ENCODE results near the gene OPHN1.

Gene OPHN1

DNA sequence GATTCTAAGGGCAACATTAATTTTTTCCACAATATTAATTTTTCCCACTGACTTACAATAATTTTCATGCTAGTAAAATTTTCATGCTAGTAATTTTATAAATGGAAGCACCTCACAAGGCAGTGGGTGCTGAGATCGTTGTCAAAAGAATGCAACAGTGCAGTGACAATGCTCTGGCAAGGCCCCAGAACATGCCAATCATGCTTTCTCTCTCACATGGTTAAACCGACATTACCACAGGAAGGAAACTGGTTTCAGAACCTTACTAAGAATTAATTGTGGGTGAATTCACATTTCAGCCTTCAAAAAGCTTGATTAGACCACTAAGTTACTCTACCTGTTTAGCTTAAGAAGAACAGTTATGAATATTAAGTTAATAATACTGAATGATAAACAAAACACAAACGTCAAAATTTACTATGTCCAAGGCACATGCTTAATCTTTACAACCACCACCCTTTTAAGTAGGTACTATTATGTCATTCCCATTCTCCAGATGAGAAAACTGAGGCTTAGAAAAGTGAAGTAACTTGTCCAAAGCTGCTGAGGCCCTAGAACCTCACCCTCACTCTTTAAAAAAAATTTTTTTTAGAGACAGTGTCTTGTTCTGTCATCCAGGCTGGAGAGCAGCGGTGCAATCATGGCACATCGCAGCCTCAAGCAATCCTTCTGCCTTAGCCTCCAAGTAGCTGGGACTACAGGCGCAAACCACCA lies 10.0 kb upstream of the OPHN1 start:
- no peak for DNase-seq
- H3K18ac ChIP-seq (ENCODE audit: low read length): no peak overlapping the region
- H2BK15ac ChIP-seq (replicated peaks; ENCODE audit: low read depth): no peak overlapping the region
- H3K4me3 ChIP-seq (ENCODE audit: low read length): no peak overlapping the region
- H3K27ac ChIP-seq (ENCODE audit: low read depth, low read length): no peak overlapping the region
- no peak overlapping the region for H2BK5ac ChIP-seq (ENCODE audit: low read length)
- H3K27me3 ChIP-seq (ENCODE audit: insufficient read depth, low read length, poor library complexity): no peaks in the 10 kb centered on the region
- no peaks in the 10 kb centered on the region for H3K36me3 ChIP-seq (ENCODE audit: control insufficient read depth, insufficient read depth, low read length)
- H4K5ac ChIP-seq (ENCODE audit: low read length): no peak overlapping the region
- no peaks in the 10 kb centered on the region for H3K79me1 ChIP-seq (ENCODE audit: low read length)
- no peak overlapping the region for H4K8ac ChIP-seq (ENCODE audit: low read depth, low read length)
- no peak overlapping the region for H2AK5ac ChIP-seq (ENCODE audit: low read length)
- H3K4ac ChIP-seq (ENCODE audit: low read depth, low read length): no peak overlapping the region
- H3K23ac ChIP-seq (ENCODE audit: low read length): no peak overlapping the region
- H3K9ac ChIP-seq (ENCODE audit: low read length): no peak overlapping the region
- no peaks in the 10 kb centered on the region for H3K4me1 ChIP-seq (ENCODE audit: control insufficient read depth, low read depth, low read length)
- H2BK120ac ChIP-seq (ENCODE audit: low read depth, low read length): no peak overlapping the region
- no peak overlapping the region for H3K4me2 ChIP-seq (ENCODE audit: low read length)
- no peak overlapping the region for H3K56ac ChIP-seq (ENCODE audit: low read length)
- WGBS (ENCODE audit: extremely low coverage, insufficient coverage, low lambda C conversion rate): no CpG with 5 or more reads among the region's 6 CpGs
- no peaks in the 10 kb centered on the region for H3K79me2 ChIP-seq (ENCODE audit: control insufficient read depth, insufficient read depth, low read length)

DNA sequence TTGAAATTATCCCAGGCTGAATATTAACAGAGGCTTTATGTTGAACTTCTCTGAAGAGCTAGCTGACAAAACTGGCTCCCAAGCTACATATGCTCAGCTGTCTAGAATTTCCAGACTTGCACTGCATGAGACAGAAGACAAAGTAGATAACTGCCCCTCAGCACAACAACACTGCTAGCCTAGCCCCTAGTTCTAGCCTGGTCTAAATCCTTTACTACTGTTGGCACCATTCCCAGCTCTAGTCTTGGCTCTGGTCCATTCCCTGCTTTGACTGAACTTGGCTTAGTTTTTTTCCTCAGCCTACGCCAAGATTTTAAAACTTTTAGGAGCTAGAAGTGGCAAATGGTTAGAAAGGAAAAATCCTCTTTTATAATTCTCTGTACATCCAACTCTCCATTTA lies 7.6 kb upstream of the OPHN1 start:
- no peaks in the 10 kb centered on the region for H3K79me1 ChIP-seq (ENCODE audit: low read length)
- no peak overlapping the region for H3K9ac ChIP-seq (ENCODE audit: low read length)
- H3K18ac ChIP-seq (ENCODE audit: low read length): no peak overlapping the region
- no peak overlapping the region for H4K8ac ChIP-seq (ENCODE audit: low read depth, low read length)
- H2BK15ac ChIP-seq (replicated peaks; ENCODE audit: low read depth): no peak overlapping the region
- no peak overlapping the region for H3K23ac ChIP-seq (ENCODE audit: low read length)
- no peak overlapping the region for H4K5ac ChIP-seq (ENCODE audit: low read length)
- H3K79me2 ChIP-seq (ENCODE audit: control insufficient read depth, insufficient read depth, low read length): no peaks in the 10 kb centered on the region
- no peaks in the 10 kb centered on the region for H3K36me3 ChIP-seq (ENCODE audit: control insufficient read depth, insufficient read depth, low read length)
- no peak overlapping the region for H3K4me2 ChIP-seq (ENCODE audit: low read length)
- no peak overlapping the region for H3K4ac ChIP-seq (ENCODE audit: low read depth, low read length)
- no peaks in the 10 kb centered on the region for H3K27me3 ChIP-seq (ENCODE audit: insufficient read depth, low read length, poor library complexity)
- H2AK5ac ChIP-seq (ENCODE audit: low read length): no peak overlapping the region
- no peak overlapping the region for H3K56ac ChIP-seq (ENCODE audit: low read length)
- H3K4me3 ChIP-seq (ENCODE audit: low read length): no peak overlapping the region
- no peak overlapping the region for H3K27ac ChIP-seq (ENCODE audit: low read depth, low read length)
- H2BK120ac ChIP-seq (ENCODE audit: low read depth, low read length): no peak overlapping the region
- DNase-seq: no peak
- H2BK5ac ChIP-seq (ENCODE audit: low read length): no peak overlapping the region
- H3K4me1 ChIP-seq (ENCODE audit: control insufficient read depth, low read depth, low read length): no peaks in the 10 kb centered on the region
- WGBS (ENCODE audit: extremely low coverage, insufficient coverage, low lambda C conversion rate): no CpG with 5 or more reads among the region's 1 CpG

DNA sequence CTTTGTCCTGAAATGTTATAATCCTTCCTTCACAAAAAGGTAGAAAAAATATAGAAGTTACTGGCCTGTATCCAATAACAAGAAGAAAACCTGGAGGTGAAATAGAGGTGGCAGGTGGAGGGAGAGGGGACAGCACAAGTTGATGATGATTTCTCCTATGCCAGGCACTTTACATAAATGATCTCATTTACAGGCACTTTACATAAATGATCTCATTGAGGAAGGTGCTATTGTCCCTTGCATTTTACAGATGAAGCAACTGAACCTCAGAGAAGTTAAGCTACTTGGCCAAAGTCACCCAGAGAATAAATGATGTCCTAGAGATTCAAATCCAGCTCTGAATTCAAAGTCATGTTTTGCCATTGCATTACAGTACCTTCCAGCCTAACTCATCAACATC lies 7.1 kb upstream of the OPHN1 start:
- no peak overlapping the region for H3K23ac ChIP-seq (ENCODE audit: low read length)
- H3K79me1 ChIP-seq (ENCODE audit: low read length): no peaks in the 10 kb centered on the region
- H3K27ac ChIP-seq (ENCODE audit: low read depth, low read length): no peak overlapping the region
- no peak overlapping the region for H3K4me2 ChIP-seq (ENCODE audit: low read length)
- no peak overlapping the region for H4K5ac ChIP-seq (ENCODE audit: low read length)
- DNase-seq: no peak
- no peaks in the 10 kb centered on the region for H3K27me3 ChIP-seq (ENCODE audit: insufficient read depth, low read length, poor library complexity)
- no peak overlapping the region for H2AK5ac ChIP-seq (ENCODE audit: low read length)
- no peak overlapping the region for H3K4me3 ChIP-seq (ENCODE audit: low read length)
- H3K56ac ChIP-seq (ENCODE audit: low read length): no peak overlapping the region
- no peaks in the 10 kb centered on the region for H3K36me3 ChIP-seq (ENCODE audit: control insufficient read depth, insufficient read depth, low read length)
- no peak overlapping the region for H2BK15ac ChIP-seq (replicated peaks; ENCODE audit: low read depth)
- no peak overlapping the region for H4K8ac ChIP-seq (ENCODE audit: low read depth, low read length)
- H3K4me1 ChIP-seq (ENCODE audit: control insufficient read depth, low read depth, low read length): no peaks in the 10 kb centered on the region
- H3K79me2 ChIP-seq (ENCODE audit: control insufficient read depth, insufficient read depth, low read length): no peaks in the 10 kb centered on the region
- H2BK5ac ChIP-seq (ENCODE audit: low read length): no peak overlapping the region
- no peak overlapping the region for H2BK120ac ChIP-seq (ENCODE audit: low read depth, low read length)
- no peak overlapping the region for H3K4ac ChIP-seq (ENCODE audit: low read depth, low read length)
- H3K18ac ChIP-seq (ENCODE audit: low read length): no peak overlapping the region
- H3K9ac ChIP-seq (ENCODE audit: low read length): no peak overlapping the region

DNA sequence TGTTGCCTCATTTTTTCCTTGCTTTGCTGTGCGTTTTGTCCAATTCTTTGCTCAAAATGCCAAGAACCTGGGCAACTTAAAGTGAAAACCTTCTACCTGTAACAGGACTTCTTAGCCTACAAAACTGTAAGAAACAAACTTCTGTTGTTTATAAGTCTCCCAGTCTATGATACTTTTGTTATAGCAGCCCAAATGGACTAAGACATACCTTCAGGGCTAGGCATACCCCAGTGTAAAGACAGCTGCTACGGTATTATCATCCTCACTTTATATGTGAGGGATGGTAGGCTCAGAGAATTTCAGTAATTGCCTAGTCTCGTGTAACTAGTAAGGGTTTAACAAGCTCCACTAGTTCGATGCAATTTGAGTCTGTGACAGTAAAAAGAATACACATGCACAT lies 6.0 kb upstream of the OPHN1 start:
- no peak overlapping the region for H2AK5ac ChIP-seq (ENCODE audit: low read length)
- H3K79me2 ChIP-seq (ENCODE audit: control insufficient read depth, insufficient read depth, low read length): no peaks in the 10 kb centered on the region
- H2BK15ac ChIP-seq (replicated peaks; ENCODE audit: low read depth): no peak overlapping the region
- no peaks in the 10 kb centered on the region for H3K79me1 ChIP-seq (ENCODE audit: low read length)
- H3K36me3 ChIP-seq (ENCODE audit: control insufficient read depth, insufficient read depth, low read length): no peaks in the 10 kb centered on the region
- H4K8ac ChIP-seq (ENCODE audit: low read depth, low read length): no peak overlapping the region
- no peak overlapping the region for H3K4me3 ChIP-seq (ENCODE audit: low read length)
- no peak for DNase-seq
- no peak overlapping the region for H3K9ac ChIP-seq (ENCODE audit: low read length)
- H3K4me2 ChIP-seq (ENCODE audit: low read length): no peak overlapping the region
- no peaks in the 10 kb centered on the region for H3K27me3 ChIP-seq (ENCODE audit: insufficient read depth, low read length, poor library complexity)
- H3K4me1 ChIP-seq (ENCODE audit: control insufficient read depth, low read depth, low read length): no peaks in the 10 kb centered on the region
- no peak overlapping the region for H3K4ac ChIP-seq (ENCODE audit: low read depth, low read length)
- no peak overlapping the region for H2BK120ac ChIP-seq (ENCODE audit: low read depth, low read length)
- H3K27ac ChIP-seq (ENCODE audit: low read depth, low read length): no peak overlapping the region
- no peak overlapping the region for H4K5ac ChIP-seq (ENCODE audit: low read length)
- no peak overlapping the region for H3K56ac ChIP-seq (ENCODE audit: low read length)
- no peak overlapping the region for H3K23ac ChIP-seq (ENCODE audit: low read length)
- no peak overlapping the region for H2BK5ac ChIP-seq (ENCODE audit: low read length)
- H3K18ac ChIP-seq (ENCODE audit: low read length): no peak overlapping the region
- WGBS (ENCODE audit: extremely low coverage, insufficient coverage, low lambda C conversion rate): no CpG with 5 or more reads among the region's 4 CpGs

DNA sequence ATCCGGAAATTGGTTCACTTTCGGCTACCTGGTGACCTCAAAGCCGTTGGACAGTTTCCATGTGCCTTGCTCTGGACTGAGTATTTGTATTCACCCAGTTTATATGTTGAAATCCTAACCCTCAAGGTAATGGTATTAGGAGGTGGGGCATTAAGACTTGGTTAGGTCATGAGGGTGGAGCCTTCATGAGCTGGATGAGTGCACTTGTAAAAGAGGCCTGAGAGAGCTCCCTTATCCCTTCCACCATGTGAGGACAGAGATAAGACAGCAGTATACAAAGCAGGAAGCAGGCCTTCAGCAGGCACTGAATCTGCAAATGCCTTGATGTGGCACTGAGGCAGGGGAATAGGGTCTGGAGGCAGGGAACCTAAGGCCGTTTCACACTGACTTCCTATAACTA lies 5.3 kb upstream of the OPHN1 start:
- no peak overlapping the region for H3K4ac ChIP-seq (ENCODE audit: low read depth, low read length)
- no peak overlapping the region for H3K18ac ChIP-seq (ENCODE audit: low read length)
- no peak overlapping the region for H4K5ac ChIP-seq (ENCODE audit: low read length)
- no peak overlapping the region for H2BK15ac ChIP-seq (replicated peaks; ENCODE audit: low read depth)
- no peak overlapping the region for H2BK120ac ChIP-seq (ENCODE audit: low read depth, low read length)
- no peaks in the 10 kb centered on the region for H3K4me1 ChIP-seq (ENCODE audit: control insufficient read depth, low read depth, low read length)
- peak; percentile 54 for DNase-seq
- H3K27ac ChIP-seq (ENCODE audit: low read depth, low read length): no peak overlapping the region
- H4K8ac ChIP-seq (ENCODE audit: low read depth, low read length): no peak overlapping the region
- no peak overlapping the region for H3K23ac ChIP-seq (ENCODE audit: low read length)
- H3K79me1 ChIP-seq (ENCODE audit: low read length): no peaks in the 10 kb centered on the region
- no peak overlapping the region for H3K4me2 ChIP-seq (ENCODE audit: low read length)
- H3K27me3 ChIP-seq (ENCODE audit: insufficient read depth, low read length, poor library complexity): no peaks in the 10 kb centered on the region
- no peak overlapping the region for H3K56ac ChIP-seq (ENCODE audit: low read length)
- H3K79me2 ChIP-seq (ENCODE audit: control insufficient read depth, insufficient read depth, low read length): no peaks in the 10 kb centered on the region
- no peak overlapping the region for H3K4me3 ChIP-seq (ENCODE audit: low read length)
- H2BK5ac ChIP-seq (ENCODE audit: low read length): no peak overlapping the region
- H3K36me3 ChIP-seq (ENCODE audit: control insufficient read depth, insufficient read depth, low read length): no peaks in the 10 kb centered on the region
- H2AK5ac ChIP-seq (ENCODE audit: low read length): no peak overlapping the region
- H3K9ac ChIP-seq (ENCODE audit: low read length): no peak overlapping the region
- WGBS (ENCODE audit: extremely low coverage, insufficient coverage, low lambda C conversion rate): no CpG with 5 or more reads among the region's 4 CpGs

DNA sequence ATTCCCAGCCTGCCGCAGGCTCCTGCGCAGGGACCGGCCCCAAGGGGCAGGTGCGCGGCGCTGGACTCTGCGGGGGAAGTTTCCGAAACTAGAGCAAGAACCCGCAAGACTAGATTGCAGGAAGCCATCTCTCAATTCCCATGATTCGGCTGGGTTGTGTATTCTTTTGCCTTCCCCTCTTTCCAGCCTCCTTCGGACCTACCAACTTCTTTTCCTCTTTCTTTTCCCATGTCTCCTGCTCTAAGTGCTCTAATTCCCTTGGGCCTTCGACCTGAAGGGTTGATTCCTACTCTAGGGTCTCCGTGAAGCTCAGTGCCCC lies 645 bp upstream of the OPHN1 start:
- Histone ChIP-seq H3K79me1 (ENCODE audit: low read length) (no peaks in the 10 kb centered on the region), H2BK5ac (ENCODE audit: low read length) (no peak overlapping the region), H3K36me3 (ENCODE audit: control insufficient read depth, insufficient read depth, low read length) (no peaks in the 10 kb centered on the region), H3K23ac (ENCODE audit: low read length) (no peak overlapping the region), H3K27ac (ENCODE audit: low read depth, low read length) (peak overlapping the region; percentile 76), H4K5ac (ENCODE audit: low read length) (no peak overlapping the region), H3K27me3 (ENCODE audit: insufficient read depth, low read length, poor library complexity) (no peaks in the 10 kb centered on the region), H3K4me2 (ENCODE audit: low read length) (peak overlapping the region; percentile 40), H3K56ac (ENCODE audit: low read length) (peak overlapping the region; percentile 78), H2BK15ac (replicated peaks; ENCODE audit: low read depth) (no peak overlapping the region), H3K18ac (ENCODE audit: low read length) (peak overlapping the region; percentile 29), H2BK120ac (ENCODE audit: low read depth, low read length) (no peak overlapping the region), H3K4me3 (ENCODE audit: low read length) (peak overlapping the region; percentile 39), H4K8ac (ENCODE audit: low read depth, low read length) (no peak overlapping the region), H3K4ac (ENCODE audit: low read depth, low read length) (no peak overlapping the region), H3K4me1 (ENCODE audit: control insufficient read depth, low read depth, low read length) (no peaks in the 10 kb centered on the region), H3K9ac (ENCODE audit: low read length) (peak overlapping the region; percentile 62), H3K79me2 (ENCODE audit: control insufficient read depth, insufficient read depth, low read length) (no peaks in the 10 kb centered on the region), H2AK5ac (ENCODE audit: low read length) (no peak overlapping the region)
- WGBS (ENCODE audit: extremely low coverage, insufficient coverage, low lambda C conversion rate): no CpG with 5 or more reads among the region's 13 CpGs
- no peak for DNase-seq

Data from mesendoderm (in vitro differentiated cells).